ENCODE data around the gene TMEM39A. TPM values are rescaled to one million over a fixed set of nuclear protein-coding genes. Genes with fewer than 3 reads are reported as not detected.

Gene TMEM39A
- total RNA-seq, 1 experiment from 2014 or later: 40.2 TPM

DNA sequence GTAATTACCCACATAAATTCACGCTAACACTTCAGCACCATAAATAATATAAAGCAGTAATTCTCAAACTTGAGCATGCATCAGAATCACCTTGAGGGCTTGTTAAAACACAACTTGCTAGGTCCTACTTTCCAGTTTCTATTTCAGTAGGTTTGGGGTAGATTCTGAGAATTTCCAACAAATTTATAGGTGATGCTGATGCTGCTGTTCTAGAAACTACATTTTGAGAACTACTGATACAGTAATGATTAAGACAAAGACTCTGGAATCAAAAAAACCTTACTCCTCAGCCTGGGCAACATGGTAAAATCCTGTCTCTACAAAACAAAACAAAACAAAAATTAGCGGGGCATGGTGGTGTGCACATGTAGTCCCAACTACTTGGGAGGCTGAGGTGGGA lies 18.8 kb downstream of the TMEM39A start:
- Histone ChIP-seq H3K4me2 (ENCODE audit: low read length) (no peak overlapping the region), H3K9ac (ENCODE audit: low read length) (no peak overlapping the region), H2AFZ (ENCODE audit: low read depth, low read length, poor library complexity, severe bottlenecking) (no peak overlapping the region), H3K9me3 (ENCODE audit: control insufficient read depth in 1 of 2, insufficient read depth in 1 of 2, low read depth in 1 of 2, low read length in 2 of 2) (no peaks in the 10 kb centered on the region), H3K79me2 (ENCODE audit: insufficient read depth, low read length) (peaks cover 5% of the 10 kb centered on the region; the same call in 1 of the 2 replicates), H3K36me3 (ENCODE audit: control insufficient read depth in 1 of 2, insufficient read depth in 2 of 2, low read length in 2 of 2) (peaks cover 21 to 22% of the 10 kb centered on the region in 2 experiments), H3K27ac (ENCODE audit: low read depth, low read length) (no peak overlapping the region), H3K9me2 (ENCODE audit: insufficient read depth) (no peaks in the 10 kb centered on the region), H3K27me3 (ENCODE audit: insufficient read depth, low read length) (no peaks in the 10 kb centered on the region), H3K4me3 (replicated peaks in 1 of 2; ENCODE audit: low read depth in 1 of 2, low read length in 2 of 2) (no peak overlapping the region), H3K4me1 (ENCODE audit: control insufficient read depth in 1 of 2, insufficient read depth in 2 of 2, low read length in 2 of 2) (no peaks in the 10 kb centered on the region), H4K20me1 (ENCODE audit: insufficient read depth) (no peaks in the 10 kb centered on the region)
- ChIA-PET CTCF (no interaction called here), POLR2A (no interaction called here), RAD21 (ENCODE audit: low non-redundant PET in 1 of 2, low total read pairs in 2 of 2, uncharacterized antibody in 2 of 2, unreplicated experiment in 2 of 2) (no interaction called here)
- no peak for ATAC-seq
- no TSS peak for BruUV-seq (replicated peaks)
- DNase-seq (ENCODE audit: low read depth, low spot score): no peak
- TF ChIP-seq RAD21 (IDR thresholded peaks at IDR 0.05; ENCODE audit: low read depth): no peak
- no peak for TF ChIP-seq SRF (IDR thresholded peaks at IDR 0.05; ENCODE audit: low read depth)
- no peak for TF ChIP-seq JUND (IDR thresholded peaks at IDR 0.05)
- intact Hi-C loops (cut with micrococcal nuclease): no loop called here

DNA sequence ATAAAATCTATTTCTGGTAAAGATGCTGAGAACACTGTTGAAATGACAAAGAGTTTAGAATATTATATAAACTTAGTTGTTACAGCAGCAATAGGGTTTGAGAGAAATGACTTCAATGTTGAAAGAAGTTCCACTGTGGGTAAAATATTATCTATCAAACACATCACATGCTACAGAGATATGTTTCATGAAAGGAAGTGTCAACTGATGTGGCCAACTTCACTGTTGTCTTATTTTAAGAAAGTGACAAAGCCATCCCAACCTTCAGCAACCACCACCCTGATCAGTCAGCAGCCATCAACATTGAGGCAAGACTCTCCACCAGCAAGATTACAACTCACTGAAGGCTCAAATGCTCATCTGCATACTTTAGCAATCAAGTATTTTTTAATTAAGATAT lies 20.2 kb downstream of the TMEM39A start:
- no peaks in the 10 kb centered on the region for H3K9me2 ChIP-seq (ENCODE audit: insufficient read depth)
- TF ChIP-seq CBX3 (IDR thresholded peaks at IDR 0.05; ENCODE audit: low read depth) (no peak), RAD21 (IDR thresholded peaks at IDR 0.05; ENCODE audit: low read depth) (no peak), EZH2 (IDR thresholded peaks at IDR 0.05) (no peak), SRF (IDR thresholded peaks at IDR 0.05; ENCODE audit: low read depth) (no peak), MAX (IDR thresholded peaks at IDR 0.05) (no peak), EGR1 (IDR thresholded peaks at IDR 0.05; ENCODE audit: low read depth) (no peak), TCF7L2 (IDR thresholded peaks at IDR 0.05; ENCODE audit: borderline replicate concordance, extremely low read depth, insufficient read depth, insufficient read length) (no peak), ZNF274 (IDR thresholded peaks at IDR 0.05; ENCODE audit: low read depth, low read length) (no peak), ZBTB33 (IDR thresholded peaks at IDR 0.05; ENCODE audit: extremely low read depth, insufficient replicate concordance, low read length) (no peak), EZH2phosphoT487 (IDR thresholded peaks at IDR 0.05; ENCODE audit: borderline replicate concordance) (no peak), ZFX (IDR thresholded peaks at IDR 0.05) (no peak), ATF3 (IDR thresholded peaks at IDR 0.05) (no peak)
- no peak overlapping the region for H3K4me3 ChIP-seq (replicated peaks in 1 of 2; ENCODE audit: low read depth in 1 of 2, low read length in 2 of 2)
- no TSS peak for BruUV-seq (replicated peaks)
- ChIA-PET POLR2A (no interaction called here), CTCF (no interaction called here), RAD21 (ENCODE audit: low non-redundant PET in 1 of 2, low total read pairs in 2 of 2, uncharacterized antibody in 2 of 2, unreplicated experiment in 2 of 2) (no interaction called here)
- H3K4me2 ChIP-seq (ENCODE audit: low read length): no peak overlapping the region
- no peaks in the 10 kb centered on the region for H3K4me1 ChIP-seq (ENCODE audit: control insufficient read depth in 1 of 2, insufficient read depth in 2 of 2, low read length in 2 of 2)
- H3K36me3 ChIP-seq (ENCODE audit: control insufficient read depth in 1 of 2, insufficient read depth in 2 of 2, low read length in 2 of 2): peaks cover 19 to 21% of the 10 kb centered on the region in 2 experiments
- H3K27me3 ChIP-seq (ENCODE audit: insufficient read depth, low read length): no peaks in the 10 kb centered on the region
- no peak overlapping the region for H3K27ac ChIP-seq (ENCODE audit: low read depth, low read length)
- peaks cover 5% of the 10 kb centered on the region; the same call in 1 of the 2 replicates for H3K79me2 ChIP-seq (ENCODE audit: insufficient read depth, low read length)
- intact Hi-C loops (cut with micrococcal nuclease): no loop called here
- no peak overlapping the region for H3K9ac ChIP-seq (ENCODE audit: low read length)
- no peak overlapping the region for H2AFZ ChIP-seq (ENCODE audit: low read depth, low read length, poor library complexity, severe bottlenecking)
- no peak for ATAC-seq
- no peaks in the 10 kb centered on the region for H3K9me3 ChIP-seq (ENCODE audit: control insufficient read depth in 1 of 2, insufficient read depth in 1 of 2, low read depth in 1 of 2, low read length in 2 of 2)
- no peaks in the 10 kb centered on the region for H4K20me1 ChIP-seq (ENCODE audit: insufficient read depth)
- no peak for DNase-seq (ENCODE audit: low read depth, low spot score)
